Psoas muscle (tissue), 8 donors: Measurements from ENCODE around the gene RAVER2. TPM values are rescaled to one million over a fixed set of nuclear protein-coding genes. Genes with fewer than 3 reads are reported as not detected.

Experiments
- ATAC-seq, 4 donors: fragments of 200-7000 bp; cut with Tn5 transposase; one replicate each; pipeline ENCODE4 v1.9.1; 2020; ENCODE audit warnings: moderate library complexity in 3 of 4, mild to moderate bottlenecking in 2 of 4
- DNase-seq, 2 donors: peaks; one replicate each; pipeline ENCODE4 v3.0.0-alpha.2; 2020
- H3K27ac ChIP-seq: fragments of 200-600 bp; one replicate; pipeline ENCODE4 v1.8.0; 2022
- H3K27me3 ChIP-seq, 3 donors: fragments of 200-600 bp in 1 of 3; one replicate each; pipeline versions ENCODE4 v1.6.1 to v1.8.0; 2013 to 2022; ENCODE audit warnings: low read length in 2 of 3, mild to moderate bottlenecking in 2 of 3, moderate library complexity in 1 of 3; ENCODE audit not compliant: insufficient read depth in 3 of 3
- H3K36me3 ChIP-seq, 2 donors: fragments of 200-600 bp in 1 of 2; one replicate each; pipeline versions ENCODE4 v1.6.1 to v1.8.0; 2013 to 2022; ENCODE audit warnings: low read depth in 1 of 2, mild to moderate bottlenecking in 1 of 2, moderate library complexity in 1 of 2; ENCODE audit not compliant: insufficient read depth in 1 of 2
- H3K4me1 ChIP-seq: fragments of 200-600 bp; one replicate; pipeline ENCODE4 v1.8.0; 2022
- H3K4me3 ChIP-seq: fragments of 200-600 bp; one replicate; pipeline ENCODE4 v1.8.0; 2022; ENCODE audit warnings: mild to moderate bottlenecking
- H3K9me3 ChIP-seq: fragments of 200-600 bp; one replicate; pipeline ENCODE4 v1.8.0; 2022
- WGBS, 3 donors: extraction: QIAGEN DNeasy Blood & Tissue Kit; methylation state at CpG; one replicate each; pipeline versions ENCODE4 v1.1.6 to v1.1.7; 2013; 5-methylcytosine and 5-hydroxymethylcytosine counted together
- intact Hi-C, 2 donors: fragments of 100-400 bp; cut with DNase I; formaldehyde crosslinking; loops; one replicate each; pipeline versions ENCODE4 v1.11.0 to v1.14.2; 2022
- polyA plus RNA-seq, 3 donors: library from polyadenylated mRNA; stranded (reverse); fragments of 200-250 nt; gene quantifications; one replicate each; pipeline ENCODE4 v1.2.3, GENCODE V29; 2013
- total RNA-seq, 4 donors: library from RNA; stranded (reverse); fragmentation: NEBNext Ultra II Directional in 2 of 4; extraction: Animal tissue kit (Norgen Biotek cat#: 25700) in 2 of 4; gene quantifications; one replicate each; pipeline versions ENCODE4 v1.2.1 to v1.2.4, GENCODE V29; 2021 to 2023
- TF ChIP-seq, protein P1 (sequence below): fragments of 200-600 bp; IDR thresholded peaks from one replicate; pipeline ENCODE4 v1.8.0; 2022; ENCODE audit warnings: antibody characterized with exemption
- donor health status: healthy with polysubstance abuse.
- donor health status: DM: no; HTN: no; CAD: no; lungs with moderate emphysema.
- donor health status: Bipolar disorder and iron deficiency.
- donor health status: healthy.
- donor health status: DM: yes; HTN: yes; CAD: no.
- donor health status: DM: no; HTN: no; CAD: no.
- donor health status: DM: no; HTN: no; CAD: no.
- donor health status: DM: yes; HTN: yes; CAD: no.

Gene RAVER2
- total and polyA plus RNA-seq, 7 donors: 1.5 to 12.3 (median 9.0) TPM

DNA sequence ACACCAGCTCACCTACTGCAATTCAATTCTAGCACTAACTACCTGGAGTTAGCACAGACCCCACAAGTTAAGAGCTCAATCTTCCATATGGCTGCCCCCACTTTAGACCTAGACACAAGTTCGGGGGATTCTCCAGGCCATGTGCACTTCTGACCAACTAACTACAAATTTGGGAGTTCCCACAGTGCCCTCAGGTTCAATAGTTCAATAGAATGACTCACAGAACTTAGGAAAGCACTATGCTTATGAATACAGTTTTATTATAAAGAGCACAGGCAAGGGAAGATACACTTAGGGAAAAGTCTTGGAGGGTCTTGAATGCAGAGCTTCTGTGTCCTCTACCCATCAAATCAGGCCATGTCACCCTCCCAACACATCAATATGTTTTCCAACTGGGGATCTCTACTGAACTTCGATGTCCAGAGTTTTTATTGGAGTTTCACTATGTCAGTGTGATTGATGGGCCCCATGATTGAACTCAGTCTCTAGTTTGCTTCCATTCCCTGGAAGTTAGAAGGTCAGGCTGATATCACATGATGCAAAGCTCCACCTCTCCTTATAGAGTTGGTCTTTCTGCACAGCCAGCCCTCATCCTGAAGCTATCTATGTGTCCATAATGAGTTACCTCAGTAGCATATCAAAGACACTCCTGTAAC lies 46.1 kb downstream of the RAVER2 start:
- H3K4me3 ChIP-seq: no peak overlapping the region
- no peaks in the 10 kb centered on the region for H3K4me1 ChIP-seq
- peaks cover 0 to 5% of the 10 kb centered on the region in 2 donors for H3K36me3 ChIP-seq
- TF ChIP-seq, protein P1, sequence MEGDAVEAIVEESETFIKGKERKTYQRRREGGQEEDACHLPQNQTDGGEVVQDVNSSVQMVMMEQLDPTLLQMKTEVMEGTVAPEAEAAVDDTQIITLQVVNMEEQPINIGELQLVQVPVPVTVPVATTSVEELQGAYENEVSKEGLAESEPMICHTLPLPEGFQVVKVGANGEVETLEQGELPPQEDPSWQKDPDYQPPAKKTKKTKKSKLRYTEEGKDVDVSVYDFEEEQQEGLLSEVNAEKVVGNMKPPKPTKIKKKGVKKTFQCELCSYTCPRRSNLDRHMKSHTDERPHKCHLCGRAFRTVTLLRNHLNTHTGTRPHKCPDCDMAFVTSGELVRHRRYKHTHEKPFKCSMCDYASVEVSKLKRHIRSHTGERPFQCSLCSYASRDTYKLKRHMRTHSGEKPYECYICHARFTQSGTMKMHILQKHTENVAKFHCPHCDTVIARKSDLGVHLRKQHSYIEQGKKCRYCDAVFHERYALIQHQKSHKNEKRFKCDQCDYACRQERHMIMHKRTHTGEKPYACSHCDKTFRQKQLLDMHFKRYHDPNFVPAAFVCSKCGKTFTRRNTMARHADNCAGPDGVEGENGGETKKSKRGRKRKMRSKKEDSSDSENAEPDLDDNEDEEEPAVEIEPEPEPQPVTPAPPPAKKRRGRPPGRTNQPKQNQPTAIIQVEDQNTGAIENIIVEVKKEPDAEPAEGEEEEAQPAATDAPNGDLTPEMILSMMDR: no peak
- no peak overlapping the region for H3K27ac ChIP-seq
- no peak for DNase-seq
- H3K27me3 ChIP-seq: no peaks in the 10 kb centered on the region
- H3K9me3 ChIP-seq: peaks cover 9% of the 10 kb centered on the region
- no peak for ATAC-seq
- WGBS, 3 donors: 95 to 98% (median 95%) methylated on average over 2 of the region's 2 CpGs
- intact Hi-C loops: no loop called here

DNA sequence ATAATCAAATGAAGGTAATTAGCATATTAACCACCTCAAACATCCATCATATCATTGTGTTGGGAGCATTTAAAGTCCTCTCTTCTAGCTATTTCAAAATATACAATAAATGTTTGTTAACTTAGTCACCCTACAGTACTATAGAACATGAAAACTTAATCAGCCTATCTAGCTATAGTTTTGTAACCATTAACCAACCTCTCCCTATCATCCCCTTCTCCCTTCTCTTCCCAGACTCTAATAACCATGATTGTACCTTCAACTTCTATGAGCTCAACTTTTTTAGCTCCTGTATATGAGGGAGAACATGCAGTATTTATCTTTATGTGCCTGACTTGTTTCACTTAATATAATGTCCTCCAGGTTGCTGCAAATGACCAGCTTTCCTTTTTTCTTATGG lies 54.0 kb downstream of the RAVER2 start:
- no peaks in the 10 kb centered on the region for H3K27me3 ChIP-seq
- no peak overlapping the region for H3K4me3 ChIP-seq
- intact Hi-C loops: no loop called here
- H3K9me3 ChIP-seq: no peaks in the 10 kb centered on the region
- no peaks in the 10 kb centered on the region for H3K36me3 ChIP-seq
- H3K27ac ChIP-seq: no peak overlapping the region
- TF ChIP-seq, protein P1: no peak
- ATAC-seq (no peak), DNase-seq (no peak)
- no peaks in the 10 kb centered on the region for H3K4me1 ChIP-seq

DNA sequence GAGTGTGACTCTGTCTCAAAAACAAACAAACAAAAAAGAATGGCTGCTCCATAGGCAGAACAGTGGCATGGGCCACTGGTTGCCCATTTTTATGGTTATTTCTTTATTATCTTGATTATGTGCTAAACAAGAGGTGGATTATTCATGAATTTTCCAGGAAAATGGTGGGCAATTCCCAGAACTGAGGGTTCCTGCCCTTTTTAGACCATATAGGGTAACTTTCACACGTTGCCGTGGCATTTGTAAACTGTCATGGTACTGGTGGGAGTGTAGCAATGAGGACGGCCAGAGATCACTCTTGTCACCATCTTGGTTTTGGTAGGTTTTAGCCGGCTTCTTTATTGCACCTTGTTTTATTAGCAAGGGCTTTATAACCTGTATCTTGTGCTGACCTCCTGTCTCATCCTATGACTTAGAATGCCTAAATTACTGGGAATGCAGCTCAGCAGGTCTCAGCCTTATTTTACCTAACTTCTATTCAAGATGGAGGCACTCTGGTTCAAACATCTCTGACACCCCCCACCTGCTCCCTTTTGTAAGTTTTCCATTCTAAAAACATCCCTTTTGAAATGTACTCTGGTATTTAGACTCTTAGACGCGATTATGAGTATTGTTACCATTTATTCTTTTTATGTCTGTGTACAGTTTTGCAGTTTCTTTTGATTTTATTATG lies 57.1 kb downstream of the RAVER2 start:
- H3K36me3 ChIP-seq: peaks cover 0 to 12% of the 10 kb centered on the region in 2 donors
- TF ChIP-seq, protein P1: no peak
- WGBS, 3 donors: 95 to 96% (median 95%) methylated on average over 6 of the region's 6 CpGs
- no peak for ATAC-seq
- intact Hi-C loops: no loop called here
- no peaks in the 10 kb centered on the region for H3K9me3 ChIP-seq
- no peak overlapping the region for H3K27ac ChIP-seq
- no peaks in the 10 kb centered on the region for H3K27me3 ChIP-seq
- no peaks in the 10 kb centered on the region for H3K4me1 ChIP-seq
- DNase-seq: no peak
- H3K4me3 ChIP-seq: no peak overlapping the region

DNA sequence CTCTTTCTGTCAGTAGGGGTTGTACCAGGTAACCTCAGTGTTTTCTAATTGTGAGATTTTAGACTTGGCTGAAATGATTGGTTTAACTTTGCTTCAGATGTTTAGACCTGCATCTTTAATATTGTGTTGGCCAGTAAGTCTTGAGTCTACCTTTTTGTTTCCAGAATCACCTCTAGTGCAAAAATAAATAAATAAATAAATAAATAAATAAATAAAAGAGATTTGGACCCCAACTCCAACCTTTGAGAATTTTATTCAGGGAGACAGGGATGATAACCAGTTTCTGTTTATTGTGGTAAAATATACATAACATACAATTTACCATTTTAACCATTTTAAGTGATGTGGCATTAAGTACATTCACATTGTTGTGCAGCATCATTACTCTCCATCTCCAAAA lies 64.4 kb downstream of the RAVER2 start:
- H3K27ac ChIP-seq: no peak overlapping the region
- H3K27me3 ChIP-seq: no peaks in the 10 kb centered on the region
- intact Hi-C loops: no loop called here
- TF ChIP-seq, protein P1: no peak
- no peaks in the 10 kb centered on the region for H3K9me3 ChIP-seq
- no peaks in the 10 kb centered on the region for H3K4me1 ChIP-seq
- ATAC-seq (no peak), DNase-seq (no peak)
- peaks cover 2 to 29% of the 10 kb centered on the region in 2 donors for H3K36me3 ChIP-seq
- H3K4me3 ChIP-seq: no peak overlapping the region

DNA sequence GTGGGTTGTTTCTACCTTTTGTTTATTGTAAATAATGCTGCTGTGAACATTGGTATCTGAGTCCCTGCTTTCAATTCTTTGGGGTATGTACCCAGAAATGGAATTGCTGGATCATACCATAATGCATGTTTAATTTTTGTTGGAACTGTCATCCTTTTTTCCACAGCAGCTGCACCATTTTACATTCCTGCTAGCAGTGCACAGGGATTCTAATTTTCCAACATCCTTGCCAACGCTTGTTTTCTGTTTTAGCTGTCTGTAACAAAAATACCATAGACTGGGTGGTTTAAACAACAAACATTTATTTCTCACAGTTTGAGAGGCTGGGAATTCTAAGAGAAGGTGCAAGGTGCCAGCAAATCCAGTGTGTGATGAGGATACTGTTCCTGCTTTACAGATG lies 65.1 kb downstream of the RAVER2 start:
- no peaks in the 10 kb centered on the region for H3K9me3 ChIP-seq
- H3K4me3 ChIP-seq: no peak overlapping the region
- peaks cover 2 to 31% of the 10 kb centered on the region in 2 donors for H3K36me3 ChIP-seq
- H3K4me1 ChIP-seq: no peaks in the 10 kb centered on the region
- ATAC-seq (no peak), DNase-seq (no peak)
- intact Hi-C loops: loop anchor here in 1 of 2 donors (5.0 kb wide), 1 partner anchor 183 kb away; no protein-coding TSS in a partner anchor
- WGBS, 3 donors: 40 to 69% (median 62%) methylated on average over 1 of the region's 1 CpG
- H3K27me3 ChIP-seq: no peaks in the 10 kb centered on the region
- TF ChIP-seq, protein P1: no peak
- H3K27ac ChIP-seq: no peak overlapping the region
